GM18951 (cell line): ENCODE results near the gene DDX56.

Experiments used
- POLR2A ChIP-seq: IDR thresholded peaks from 4 replicates; pipeline ENCODE4 v1.6.1; 2011; ENCODE audit warnings: mild to moderate bottlenecking; ENCODE audit not compliant: insufficient read length, insufficient read depth; ENCODE audit errors: extremely low read depth
- in situ Hi-C: fragments of 300-500 bp; cut with MboI; formaldehyde crosslinking; loops from one replicate; pipeline ENCODE4 v1.12.0; 2022; ENCODE audit warnings: low sequenced_read_pairs, mixed read lengths, inconsistent platforms; ENCODE audit not compliant: unreplicated experiment

The DDX56 gene

GRCh38 chr7:44534501-44534900 lies 39.2 kb downstream of the DDX56 start:
- no peak for TF ChIP-seq POLR2A
- in situ Hi-C loops, result no loop called here

DNA sequence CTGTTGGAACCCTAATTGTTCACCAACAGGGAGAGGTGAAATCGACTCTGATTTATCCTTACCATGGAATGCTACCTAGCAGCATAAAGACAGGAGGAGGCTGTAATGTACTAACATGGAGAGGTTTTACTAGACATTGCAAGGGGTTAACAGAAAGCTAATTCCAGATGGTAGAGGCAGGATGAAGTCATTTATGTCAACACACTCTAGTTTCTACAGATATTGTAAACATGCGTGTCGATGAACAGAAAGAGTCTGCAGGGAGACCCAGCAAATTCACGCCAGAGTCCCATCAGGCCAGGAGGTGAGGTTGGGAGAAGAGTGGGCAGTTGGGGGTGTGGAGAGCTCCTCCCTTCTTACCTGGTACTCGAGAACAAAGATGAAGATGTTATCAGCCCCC lies 39.6 kb downstream of the DDX56 start:
- in situ Hi-C loops, result no loop called here
- no peak for TF ChIP-seq POLR2A

DNA sequence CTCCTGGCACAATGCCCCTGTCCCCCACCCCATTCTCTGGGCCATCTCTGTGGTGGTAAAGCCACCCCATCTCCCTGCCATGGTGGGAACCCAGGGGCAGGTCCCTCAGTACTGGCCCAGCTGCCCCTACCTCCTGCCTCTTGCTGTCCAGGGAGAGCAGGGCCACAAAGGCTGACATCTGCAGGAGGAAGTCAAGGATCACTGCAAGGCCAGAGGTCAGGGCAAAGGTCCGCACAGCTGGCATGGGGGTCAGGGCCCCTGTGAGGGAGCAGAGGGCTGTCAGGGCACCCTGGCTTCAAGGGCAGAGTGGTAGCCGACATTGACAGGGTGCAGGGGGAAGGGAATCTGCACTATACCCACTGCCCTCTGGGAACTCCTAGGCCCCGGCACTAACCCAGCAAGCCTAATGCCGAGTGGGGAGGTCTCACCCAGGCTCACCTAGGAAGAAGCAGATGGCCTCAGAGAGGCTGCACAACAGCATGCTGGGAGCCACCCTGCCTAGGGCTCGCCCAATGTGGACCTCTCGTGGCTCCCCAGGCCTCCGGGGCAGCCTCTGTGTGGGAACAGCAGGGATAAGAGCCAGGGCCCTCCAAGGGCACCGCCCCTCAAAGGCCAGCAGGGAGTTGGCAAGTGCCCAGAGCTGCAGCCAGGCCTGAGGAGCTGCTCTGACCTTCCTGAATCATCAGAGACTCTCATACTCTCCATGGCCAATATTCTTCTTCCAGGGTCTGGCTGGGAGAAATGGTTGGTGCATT lies 40.2 kb downstream of the DDX56 start:
- no peak for TF ChIP-seq POLR2A
- in situ Hi-C loops, result no loop called here

DNA sequence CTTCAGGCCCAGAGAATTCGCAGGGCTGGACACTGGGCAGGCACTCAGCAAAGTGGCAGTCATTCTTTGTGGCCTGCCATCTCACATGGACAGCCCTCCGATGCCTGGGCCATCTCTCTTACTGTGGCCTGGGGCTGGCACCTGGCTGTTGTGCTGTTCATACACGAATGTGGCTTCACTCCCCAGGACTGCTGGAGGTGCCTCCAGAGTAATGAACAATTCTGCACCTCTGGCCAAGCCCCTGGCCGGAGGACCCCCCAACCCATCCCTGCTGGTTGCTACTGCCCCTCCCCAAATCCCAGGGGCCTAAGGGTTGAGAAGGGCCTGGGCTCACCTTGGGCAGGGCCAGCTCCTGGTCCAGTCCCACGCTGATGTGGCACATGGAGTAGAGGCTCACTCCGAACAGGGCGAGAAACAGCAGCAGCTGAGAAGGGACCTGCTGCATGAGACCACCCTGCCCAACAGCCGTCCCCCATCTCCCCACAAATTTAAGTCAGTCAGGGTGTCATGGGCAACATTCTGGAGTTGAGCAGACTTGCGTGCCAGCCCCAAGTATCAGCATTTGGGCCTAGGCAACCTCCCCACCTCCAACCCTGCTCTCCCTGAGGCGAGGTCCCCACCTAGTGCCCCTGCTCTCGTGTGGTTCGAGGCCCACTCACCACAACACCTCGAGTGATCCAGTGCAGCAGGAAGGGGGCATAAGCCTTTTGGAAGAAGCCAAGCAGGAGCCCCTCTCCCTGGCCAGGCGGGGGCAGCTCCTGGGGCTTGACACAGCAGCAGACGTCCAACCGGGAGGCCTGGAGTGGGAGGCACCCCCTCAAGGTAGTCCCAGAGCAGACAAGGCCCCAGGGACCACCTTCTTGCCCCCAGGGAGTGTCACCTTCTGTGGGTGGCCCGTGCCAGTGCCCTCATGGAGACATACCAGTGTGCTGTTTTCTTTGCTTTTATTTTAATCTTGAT lies 42.0 kb downstream of the DDX56 start:
- no peak for TF ChIP-seq POLR2A
- in situ Hi-C loops, result no loop called here

DNA sequence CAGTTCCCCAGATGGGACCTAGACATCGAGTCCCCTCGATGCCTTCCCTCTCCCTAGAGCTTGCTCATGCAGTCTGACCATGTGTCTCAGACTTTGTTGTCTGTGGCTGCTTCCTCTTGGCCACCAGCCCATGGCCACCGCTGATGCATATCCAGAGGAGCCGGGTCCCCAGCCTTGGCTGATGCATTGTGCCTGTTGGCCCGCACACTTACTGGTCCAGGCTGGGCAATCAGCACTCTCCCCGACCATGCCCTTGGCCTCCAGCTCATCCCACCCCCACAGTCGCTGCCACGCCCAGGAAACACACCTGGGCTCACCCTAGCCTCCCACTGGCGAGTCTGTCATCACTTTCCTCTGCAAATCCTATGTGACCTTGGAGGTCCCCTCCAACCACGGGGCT lies 42.7 kb downstream of the DDX56 start:
- no peak for TF ChIP-seq POLR2A
- in situ Hi-C loops, result no loop called here

GRCh38 chr7:44524811-44525388 lies 48.8 kb downstream of the DDX56 start:
- in situ Hi-C loops, result no loop called here
- no peak for TF ChIP-seq POLR2A

GRCh38 chr7:44522315-44522714 lies 51.4 kb downstream of the DDX56 start:
- TF ChIP-seq POLR2A, result no peak
- in situ Hi-C loops, result no loop called here

DNA sequence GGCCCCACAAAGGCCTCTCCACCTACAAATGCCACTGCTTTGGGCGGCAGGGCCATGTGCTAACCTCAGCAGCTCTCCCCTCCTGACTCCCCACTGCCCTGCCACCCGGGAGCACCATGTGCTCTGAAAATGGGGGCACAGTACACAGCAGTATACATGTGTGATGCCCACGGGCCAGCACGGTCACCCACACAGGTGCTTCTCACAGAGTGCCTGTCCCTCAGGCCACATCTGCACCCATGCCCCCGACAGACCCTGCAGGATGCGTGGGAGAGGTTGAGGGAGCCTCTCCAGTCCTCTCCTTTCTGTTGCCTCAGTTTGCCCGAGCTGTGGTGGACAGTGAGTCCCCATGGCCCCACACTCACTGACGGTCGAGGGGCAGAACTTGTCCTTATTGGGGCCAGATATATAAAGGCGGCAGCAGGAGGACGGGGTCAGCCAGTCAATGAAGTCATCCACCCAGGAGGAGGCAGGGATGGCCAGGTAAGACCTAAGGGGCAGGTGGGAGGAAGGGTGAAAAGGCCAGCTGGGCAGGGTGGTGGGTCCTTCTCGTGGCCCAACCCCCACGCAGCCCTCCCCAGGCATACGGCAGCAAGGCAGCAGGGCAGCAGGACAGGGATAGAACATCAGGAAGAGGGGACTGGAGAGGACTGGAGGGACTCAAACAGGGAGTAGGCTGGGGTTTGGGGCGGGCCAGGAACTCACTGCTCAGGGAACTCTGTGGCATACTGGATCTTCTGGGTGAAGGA lies 52.2 kb downstream of the DDX56 start:
- in situ Hi-C loops, result no loop called here

DNA sequence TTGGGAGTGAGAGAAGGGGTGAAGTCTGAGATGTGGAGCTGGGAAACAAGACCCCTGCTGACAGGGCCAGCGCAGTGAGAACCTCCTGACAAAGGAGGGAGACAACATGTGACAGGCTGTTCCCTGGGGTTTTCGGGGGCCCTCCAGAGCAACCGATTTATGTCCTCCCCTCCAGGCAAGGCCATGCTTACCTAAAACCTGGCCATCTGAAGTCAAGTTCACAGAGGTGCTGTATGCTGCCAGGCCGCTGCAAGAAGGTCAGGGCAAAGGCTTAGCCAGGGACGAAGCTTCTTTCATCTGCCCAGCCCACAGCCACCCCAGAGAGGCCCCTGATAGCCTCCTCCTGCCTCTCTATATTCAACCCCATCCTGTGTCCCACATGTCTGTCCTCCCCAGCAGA lies 53.1 kb downstream of the DDX56 start:
- TF ChIP-seq POLR2A, result no peak
- in situ Hi-C loops, result no loop called here

More for the DNA sequence above, 52.2 kb downstream of the DDX56 start:
- TF ChIP-seq POLR2A, result no peak

DNA sequence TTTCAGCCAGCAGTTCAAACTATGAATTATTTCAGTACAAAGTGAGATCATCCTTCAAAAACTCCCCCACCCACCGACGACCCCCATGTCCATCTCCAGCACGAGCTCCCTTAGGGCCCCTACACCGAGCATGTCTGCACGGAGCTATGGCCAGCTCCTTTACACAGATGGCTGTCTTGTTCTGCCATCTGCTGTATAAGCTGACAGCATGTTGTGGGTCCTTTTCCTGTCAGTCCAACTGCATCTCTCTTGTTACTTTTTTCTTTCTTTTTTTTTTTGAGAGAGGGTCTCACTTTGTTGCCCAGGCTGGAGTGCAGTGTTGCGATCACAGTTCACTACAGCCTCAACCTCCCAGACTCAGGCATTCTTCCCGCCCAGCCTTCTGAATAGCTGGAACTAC lies 54.2 kb downstream of the DDX56 start:
- no peak for TF ChIP-seq POLR2A
- in situ Hi-C loops, result no loop called here

DNA sequence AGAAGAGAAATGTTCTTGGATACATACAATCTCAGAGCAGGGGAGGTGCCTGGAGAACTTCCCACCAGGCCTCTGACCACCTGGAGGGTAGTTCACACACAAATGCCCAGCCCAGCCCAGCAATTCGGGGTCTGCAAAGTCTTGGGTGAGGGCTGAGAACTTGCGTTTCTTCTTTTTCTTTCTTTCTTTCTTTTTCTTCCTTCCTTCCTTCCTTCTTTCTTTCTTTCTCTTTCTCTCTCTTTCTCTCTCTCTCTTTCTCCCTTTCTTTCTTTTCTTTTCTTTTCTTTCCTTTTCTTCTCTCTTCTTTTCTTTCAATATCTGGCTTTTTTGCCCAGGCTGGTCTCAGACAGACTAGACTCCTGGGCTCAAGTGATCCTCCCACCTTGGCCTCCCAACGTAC lies 54.9 kb downstream of the DDX56 start:
- no peak for TF ChIP-seq POLR2A
- in situ Hi-C loops, result no loop called here

- in situ Hi-C loops, result no loop called here
- TF ChIP-seq POLR2A, result no peak
Measured at GRCh38 chr7:44517175-44517574, 56.5 kb downstream of the DDX56 start.
